GM10847 (cell line): ENCODE data around the gene GALT.

Source experiments
- POLR2A ChIP-seq: IDR thresholded peaks from 2 replicates; pipeline ENCODE4 v1.6.1; 2011; ENCODE audit not compliant: insufficient read length; ENCODE audit errors: extremely low read depth

The GALT gene

GRCh38 chr9:34684145-34684544 is 37.7 kb downstream of the GALT start:
- no peak for TF ChIP-seq POLR2A

- no peak for TF ChIP-seq POLR2A
Measured at GRCh38 chr9:34684816-34685215, 38.3 kb downstream of the GALT start.

GRCh38 chr9:34685591-34685990 is 39.1 kb downstream of the GALT start:
- no peak for TF ChIP-seq POLR2A

GRCh38 chr9:34686231-34686630 is 39.8 kb downstream of the GALT start:
- no peak for TF ChIP-seq POLR2A

DNA sequence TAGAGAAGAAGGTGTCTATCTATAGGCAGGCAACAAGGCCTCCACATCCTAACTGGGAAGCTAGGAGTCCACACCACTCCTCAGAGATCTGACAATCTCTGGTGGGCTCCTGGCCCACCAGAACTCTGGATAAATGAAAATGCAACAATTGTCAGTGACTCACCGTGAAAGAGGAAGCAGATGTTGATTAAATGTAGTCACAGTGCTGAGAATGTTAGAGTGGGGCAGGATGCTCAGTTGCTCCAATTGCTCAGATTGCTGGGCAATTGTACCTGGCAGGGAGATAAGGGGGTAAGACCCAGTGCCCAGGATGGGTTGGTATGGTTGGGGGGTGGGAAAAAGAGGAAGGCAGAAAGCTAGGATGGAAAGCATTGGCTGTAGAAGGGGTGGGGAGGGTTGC is 40.3 kb downstream of the GALT start:
- no peak for TF ChIP-seq POLR2A

DNA sequence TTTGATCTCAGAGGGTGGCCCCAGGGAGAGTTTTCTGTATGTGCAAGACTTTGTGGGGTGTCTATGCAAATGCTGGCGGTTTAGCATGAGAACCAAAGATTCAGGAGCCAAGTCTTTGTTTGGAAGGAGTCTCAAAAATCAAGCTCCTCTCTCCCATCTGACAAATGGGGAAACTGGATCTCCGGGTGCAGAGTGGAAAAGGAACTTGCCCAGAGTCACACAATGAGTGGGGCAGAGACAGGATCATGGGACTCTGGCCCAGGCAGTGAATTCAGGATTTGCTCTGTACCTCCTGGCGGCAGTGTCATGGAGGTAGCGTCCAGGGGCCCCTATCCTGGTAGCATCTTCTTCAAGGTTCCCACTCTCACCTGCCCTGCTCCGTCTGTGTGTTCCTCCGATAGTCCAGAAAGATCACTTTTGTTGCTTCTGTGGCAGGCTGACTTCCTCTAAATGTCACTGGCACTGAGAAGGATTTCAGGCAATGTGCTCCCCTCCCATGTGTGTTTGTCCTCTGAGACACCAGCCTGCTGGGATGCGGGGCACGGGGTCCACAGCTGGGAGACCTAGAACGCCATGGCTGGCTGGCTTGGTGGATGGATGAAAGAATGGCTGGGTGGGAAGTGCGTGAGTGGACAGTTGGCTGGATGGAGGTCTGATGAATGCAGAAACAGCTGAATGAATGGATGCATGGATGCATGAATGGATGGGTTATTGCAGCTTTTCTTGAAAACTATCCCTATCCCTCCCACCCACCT is 41.0 kb downstream of the GALT start:
- no peak for TF ChIP-seq POLR2A

DNA sequence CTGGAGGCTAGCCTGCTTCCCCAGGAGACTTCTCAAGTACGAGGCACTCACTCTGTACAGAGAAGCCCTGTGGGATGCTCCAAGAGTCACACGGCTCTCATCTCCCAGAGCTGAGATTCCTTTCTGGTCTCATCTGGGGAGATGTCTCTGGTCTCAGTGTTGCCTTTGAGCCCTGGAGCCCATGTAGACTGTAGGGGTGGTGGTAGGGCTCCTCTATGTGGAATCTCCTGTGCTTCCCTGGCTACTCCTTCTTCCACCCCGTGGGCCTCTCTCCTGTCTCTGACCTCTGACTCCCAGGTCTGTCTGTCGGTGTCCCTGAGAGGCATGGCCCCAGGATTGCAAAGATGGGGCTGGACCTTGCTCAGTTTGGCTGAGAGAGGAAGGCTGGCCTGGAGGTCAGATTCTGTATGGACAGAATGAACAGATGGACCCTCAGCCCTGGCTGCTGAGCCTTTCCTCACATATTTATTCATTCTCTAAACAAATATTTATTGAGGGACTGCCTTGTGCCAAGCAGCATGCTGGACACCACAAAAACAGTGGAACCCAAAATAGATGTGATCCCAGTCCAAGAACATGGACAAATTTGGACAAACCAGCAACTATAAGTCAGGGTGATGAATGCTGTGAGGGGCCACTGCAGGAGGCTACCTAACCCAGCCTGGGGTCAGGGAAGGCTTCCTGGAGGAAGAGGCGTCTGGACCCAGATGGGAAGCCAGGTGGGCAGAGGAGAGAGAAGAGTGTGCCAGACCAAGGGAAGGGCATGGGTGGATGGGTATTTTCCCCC is 42.0 kb downstream of the GALT start:
- no peak for TF ChIP-seq POLR2A

DNA sequence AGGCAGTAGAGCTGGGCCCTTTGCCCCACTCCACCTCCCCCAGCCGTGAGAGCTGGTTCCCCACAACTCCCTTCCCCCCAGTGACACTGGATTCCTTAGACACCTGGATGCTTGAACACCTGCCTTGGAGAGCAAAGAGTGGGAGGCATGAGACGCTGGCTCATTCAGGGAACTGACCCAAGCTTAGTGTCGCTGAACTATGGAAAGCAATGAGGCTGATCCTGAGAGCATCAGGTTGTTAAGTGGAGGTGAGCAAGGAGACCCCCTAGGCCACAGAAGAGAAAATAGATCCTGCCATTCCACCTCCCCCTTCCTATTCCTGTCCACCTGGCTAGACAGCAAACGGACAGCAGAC is 42.6 kb downstream of the GALT start:
- TF ChIP-seq POLR2A: no peak

DNA sequence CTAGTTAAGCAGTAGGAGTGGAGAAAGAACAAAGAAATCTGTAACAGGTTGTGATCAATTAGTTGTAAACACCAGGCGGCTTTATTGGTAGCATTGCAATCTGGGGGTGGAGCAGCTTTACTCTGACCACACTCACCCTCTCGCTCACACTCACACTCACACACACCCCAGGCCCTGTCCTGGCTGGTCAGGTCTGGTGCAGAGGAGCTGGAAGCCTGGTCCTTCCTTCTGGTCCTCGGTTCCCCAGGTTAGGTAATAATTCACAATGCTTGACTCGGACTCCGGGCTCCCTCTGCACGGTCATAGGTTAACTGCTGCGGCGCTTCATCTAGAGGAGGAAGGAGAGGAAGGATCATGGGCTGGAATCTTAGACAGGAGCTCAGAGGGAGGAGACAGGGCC is 43.0 kb downstream of the GALT start:
- TF ChIP-seq POLR2A: no peak

GRCh38 chr9:34690983-34691935 is 44.8 kb downstream of the GALT start, which contains the start of gene CCL19:
TSS of gene CCL19 (minus strand) at chr9:34691276. CDS start at chr9:34691139, 137 bp downstream.
- no peak for TF ChIP-seq POLR2A

- no peak for TF ChIP-seq POLR2A
Measured at GRCh38 chr9:34691936-34692315, 45.5 kb downstream of the GALT start.

DNA sequence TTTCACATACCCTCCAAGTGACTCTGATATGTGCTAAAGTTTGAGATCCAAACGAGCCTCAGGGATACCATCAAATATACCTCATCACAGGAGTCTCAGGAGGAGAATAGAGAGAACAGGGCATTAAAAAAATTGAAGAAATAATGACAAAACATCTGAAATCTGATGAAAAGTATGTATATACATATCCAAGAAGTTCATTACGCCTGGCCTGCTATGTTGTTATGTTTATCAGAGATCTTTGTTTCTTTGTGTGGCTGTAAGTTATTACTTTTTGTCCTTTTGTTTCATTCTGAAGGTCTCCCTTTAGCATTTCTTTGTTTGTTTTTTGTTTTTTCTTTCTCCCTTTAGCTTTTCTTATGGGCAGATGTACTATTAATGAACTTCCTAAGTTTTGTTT is 47.1 kb downstream of the GALT start:
- no peak for TF ChIP-seq POLR2A

GRCh38 chr9:34694811-34695210 is 48.3 kb downstream of the GALT start:
- no peak for TF ChIP-seq POLR2A
